Activated CD8-positive, alpha-beta memory T cell treated with anti-CD3 and anti-CD28 coated beads, Interleukin-2, amount 50 U/mL, for 24 hours (primary cell): Measurements from ENCODE around the gene GCGR.
"Not testable (repeated sequence)": the region's sequence is repeated elsewhere in the genome, so short reads cannot be mapped to it uniquely, and the experiment has no call there.

Experiments used
- DNase-seq: peaks from one replicate; pipeline ENCODE4 v3.0.0-alpha.2; 2020; ENCODE audit errors: extremely low read depth

GCGR gene

GRCh38 chr17:81831957-81832607 is 28.1 kb downstream of the GCGR start:
- peak; percentile 8 for DNase-seq

GRCh38 chr17:81832608-81833159 is 28.7 kb downstream of the GCGR start:
- DNase-seq = peak; percentile 8

- DNase-seq = peak; percentile 80
Measured at GRCh38 chr17:81833160-81833920, 29.4 kb downstream of the GCGR start, which contains the start of gene MCRIP1. TSS of gene MCRIP1 (minus strand) at chr17:81833291. CDS start at chr17:81824506, 8,785 bp downstream.

GRCh38 chr17:81833921-81834830 is 30.2 kb downstream of the GCGR start:
- DNase-seq = no peak

GRCh38 chr17:81834831-81835267 is 30.9 kb downstream of the GCGR start, which contains the start of gene PPP1R27:
TSS of gene PPP1R27 (minus strand) at chr17:81835050. CDS start at chr17:81834953, 97 bp downstream.
- no peak for DNase-seq

GRCh38 chr17:81837641-81838040 is 33.7 kb downstream of the GCGR start:
- DNase-seq = no peak

- no peak for DNase-seq
Measured at GRCh38 chr17:81838753-81839255, 34.9 kb downstream of the GCGR start.

- DNase-seq = no peak
Measured at GRCh38 chr17:81839301-81839700, 35.4 kb downstream of the GCGR start.

- not testable (repeated sequence) for DNase-seq
Measured at GRCh38 chr17:81840059-81840458, 36.1 kb downstream of the GCGR start.

GRCh38 chr17:81840826-81841778 is 37.2 kb downstream of the GCGR start:
- DNase-seq = no peak

- no peak for DNase-seq
Measured at GRCh38 chr17:81841866-81842265, 37.9 kb downstream of the GCGR start.

GRCh38 chr17:81842378-81842724 is 38.4 kb downstream of the GCGR start:
- no peak for DNase-seq

- no peak for DNase-seq
Measured at GRCh38 chr17:81842725-81843504, 39.0 kb downstream of the GCGR start.

- DNase-seq = no peak
Measured at GRCh38 chr17:81843713-81844326, 39.9 kb downstream of the GCGR start.

GRCh38 chr17:81844327-81844851 is 40.4 kb downstream of the GCGR start:
- no peak for DNase-seq

- no peak for DNase-seq
Measured at GRCh38 chr17:81844887-81845286, 40.9 kb downstream of the GCGR start.

- DNase-seq = no peak
Measured at GRCh38 chr17:81845361-81845760, 41.4 kb downstream of the GCGR start.

- DNase-seq = no peak
Measured at GRCh38 chr17:81845881-81846742, 42.2 kb downstream of the GCGR start.
